ENCODE data around the gene GALK2.

The GALK2 gene

GRCh38 chr15:49296258-49296657, 126.2 kb downstream of the GALK2 start:
- no peak overlapping the region for H3K9ac ChIP-seq (ENCODE audit: low read length in 5 of 5)
- H3K4me3 ChIP-seq (ENCODE audit: low read depth in 1 of 5, low read length in 5 of 5) = no peak overlapping the region
- H3K27ac ChIP-seq (ENCODE audit: low read depth, low read length) = no peak overlapping the region
- H3K36me3 ChIP-seq (ENCODE audit: control insufficient read depth in 5 of 5, insufficient read depth in 5 of 5, low read length in 5 of 5) = peaks cover 8 to 29% (median 14%) of the 10 kb centered on the region in 5 donors
- H3K27me3 ChIP-seq (ENCODE audit: control insufficient read depth in 5 of 5, insufficient read depth in 4 of 5, low read length in 5 of 5) = no peaks in the 10 kb centered on the region
- H3K4me1 ChIP-seq (ENCODE audit: control insufficient read depth in 5 of 5, insufficient read depth in 5 of 5, low read length in 5 of 5) = no peaks in the 10 kb centered on the region
- peaks cover 0 to 4% (median 0%) of the 10 kb centered on the region in 5 donors for H3K9me3 ChIP-seq (ENCODE audit: control insufficient read depth in 5 of 5, low read length in 5 of 5)

- Histone ChIP-seq H3K9me3 (ENCODE audit: control insufficient read depth in 5 of 5, low read length in 5 of 5) (peaks cover 0 to 4% (median 0%) of the 10 kb centered on the region in 5 donors), H3K27me3 (ENCODE audit: control insufficient read depth in 5 of 5, insufficient read depth in 4 of 5, low read length in 5 of 5) (no peaks in the 10 kb centered on the region), H3K27ac (ENCODE audit: low read depth, low read length) (no peak overlapping the region), H3K4me3 (ENCODE audit: low read depth in 1 of 5, low read length in 5 of 5) (no peak overlapping the region), H3K9ac (ENCODE audit: low read length in 5 of 5) (no peak overlapping the region), H3K4me1 (ENCODE audit: control insufficient read depth in 5 of 5, insufficient read depth in 5 of 5, low read length in 5 of 5) (no peaks in the 10 kb centered on the region), H3K36me3 (ENCODE audit: control insufficient read depth in 5 of 5, insufficient read depth in 5 of 5, low read length in 5 of 5) (peaks cover 7 to 27% (median 10%) of the 10 kb centered on the region in 5 donors)
These were observed 127.5 kb downstream of the GALK2 start for GRCh38 chr15:49297584-49297983.

- H3K27ac ChIP-seq (ENCODE audit: low read depth, low read length) = no peak overlapping the region
- no peak overlapping the region for H3K4me3 ChIP-seq (ENCODE audit: low read depth in 1 of 5, low read length in 5 of 5)
- H3K4me1 ChIP-seq (ENCODE audit: control insufficient read depth in 5 of 5, insufficient read depth in 5 of 5, low read length in 5 of 5) = no peaks in the 10 kb centered on the region
- no peaks in the 10 kb centered on the region for H3K27me3 ChIP-seq (ENCODE audit: control insufficient read depth in 5 of 5, insufficient read depth in 4 of 5, low read length in 5 of 5)
- H3K9me3 ChIP-seq (ENCODE audit: control insufficient read depth in 5 of 5, low read length in 5 of 5) = peaks cover 0 to 4% (median 0%) of the 10 kb centered on the region in 5 donors
- no peak overlapping the region for H3K9ac ChIP-seq (ENCODE audit: low read length in 5 of 5)
- peaks cover 9 to 30% (median 17%) of the 10 kb centered on the region in 5 donors for H3K36me3 ChIP-seq (ENCODE audit: control insufficient read depth in 5 of 5, insufficient read depth in 5 of 5, low read length in 5 of 5)
These were observed 130.8 kb downstream of the GALK2 start for GRCh38 chr15:49300856-49301255.

GRCh38 chr15:49301562-49301961, 131.5 kb downstream of the GALK2 start:
- no peaks in the 10 kb centered on the region for H3K27me3 ChIP-seq (ENCODE audit: control insufficient read depth in 5 of 5, insufficient read depth in 4 of 5, low read length in 5 of 5)
- no peak overlapping the region for H3K4me3 ChIP-seq (ENCODE audit: low read depth in 1 of 5, low read length in 5 of 5)
- no peaks in the 10 kb centered on the region for H3K4me1 ChIP-seq (ENCODE audit: control insufficient read depth in 5 of 5, insufficient read depth in 5 of 5, low read length in 5 of 5)
- no peak overlapping the region for H3K9ac ChIP-seq (ENCODE audit: low read length in 5 of 5)
- no peaks in the 10 kb centered on the region for H3K9me3 ChIP-seq (ENCODE audit: control insufficient read depth in 5 of 5, low read length in 5 of 5)
- H3K27ac ChIP-seq (ENCODE audit: low read depth, low read length) = no peak overlapping the region
- H3K36me3 ChIP-seq (ENCODE audit: control insufficient read depth in 5 of 5, insufficient read depth in 5 of 5, low read length in 5 of 5) = peaks cover 9 to 24% (median 14%) of the 10 kb centered on the region in 5 donors

- no peaks in the 10 kb centered on the region for H3K27me3 ChIP-seq (ENCODE audit: control insufficient read depth in 5 of 5, insufficient read depth in 4 of 5, low read length in 5 of 5)
- no peak overlapping the region for H3K4me3 ChIP-seq (ENCODE audit: low read depth in 1 of 5, low read length in 5 of 5)
- H3K36me3 ChIP-seq (ENCODE audit: control insufficient read depth in 5 of 5, insufficient read depth in 5 of 5, low read length in 5 of 5) = peaks cover 9 to 24% (median 14%) of the 10 kb centered on the region in 5 donors
- no peak overlapping the region for H3K27ac ChIP-seq (ENCODE audit: low read depth, low read length)
- no peaks in the 10 kb centered on the region for H3K9me3 ChIP-seq (ENCODE audit: control insufficient read depth in 5 of 5, low read length in 5 of 5)
- H3K9ac ChIP-seq (ENCODE audit: low read length in 5 of 5) = no peak overlapping the region
- H3K4me1 ChIP-seq (ENCODE audit: control insufficient read depth in 5 of 5, insufficient read depth in 5 of 5, low read length in 5 of 5) = no peaks in the 10 kb centered on the region
These were observed 133.0 kb downstream of the GALK2 start for GRCh38 chr15:49303003-49303402.

- no peak overlapping the region for H3K27ac ChIP-seq (ENCODE audit: low read depth, low read length)
- H3K4me3 ChIP-seq (ENCODE audit: low read depth in 1 of 5, low read length in 5 of 5) = no peak overlapping the region
- no peak overlapping the region for H3K9ac ChIP-seq (ENCODE audit: low read length in 5 of 5)
- no peaks in the 10 kb centered on the region for H3K9me3 ChIP-seq (ENCODE audit: control insufficient read depth in 5 of 5, low read length in 5 of 5)
- H3K27me3 ChIP-seq (ENCODE audit: control insufficient read depth in 5 of 5, insufficient read depth in 4 of 5, low read length in 5 of 5) = no peaks in the 10 kb centered on the region
- H3K4me1 ChIP-seq (ENCODE audit: control insufficient read depth in 5 of 5, insufficient read depth in 5 of 5, low read length in 5 of 5) = no peaks in the 10 kb centered on the region
- H3K36me3 ChIP-seq (ENCODE audit: control insufficient read depth in 5 of 5, insufficient read depth in 5 of 5, low read length in 5 of 5) = peaks cover 10 to 27% (median 15%) of the 10 kb centered on the region in 5 donors
These were observed 136.5 kb downstream of the GALK2 start for GRCh38 chr15:49306551-49306950.

- Histone ChIP-seq H3K9me3 (ENCODE audit: control insufficient read depth in 5 of 5, low read length in 5 of 5) (no peaks in the 10 kb centered on the region), H3K4me1 (ENCODE audit: control insufficient read depth in 5 of 5, insufficient read depth in 5 of 5, low read length in 5 of 5) (no peaks in the 10 kb centered on the region), H3K9ac (ENCODE audit: low read length in 5 of 5) (no peak overlapping the region), H3K4me3 (ENCODE audit: low read depth in 1 of 5, low read length in 5 of 5) (no peak overlapping the region), H3K27me3 (ENCODE audit: control insufficient read depth in 5 of 5, insufficient read depth in 4 of 5, low read length in 5 of 5) (no peaks in the 10 kb centered on the region), H3K27ac (ENCODE audit: low read depth, low read length) (no peak overlapping the region), H3K36me3 (ENCODE audit: control insufficient read depth in 5 of 5, insufficient read depth in 5 of 5, low read length in 5 of 5) (peaks cover 9 to 20% (median 15%) of the 10 kb centered on the region in 5 donors)
These were observed 138.6 kb downstream of the GALK2 start for GRCh38 chr15:49308686-49309085.

GRCh38 chr15:49309889-49310288, 139.8 kb downstream of the GALK2 start:
- no peak overlapping the region for H3K4me3 ChIP-seq (ENCODE audit: low read depth in 1 of 5, low read length in 5 of 5)
- H3K9ac ChIP-seq (ENCODE audit: low read length in 5 of 5) = no peak overlapping the region
- peaks cover 0 to 6% (median 5%) of the 10 kb centered on the region in 5 donors for H3K4me1 ChIP-seq (ENCODE audit: control insufficient read depth in 5 of 5, insufficient read depth in 5 of 5, low read length in 5 of 5)
- H3K9me3 ChIP-seq (ENCODE audit: control insufficient read depth in 5 of 5, low read length in 5 of 5) = no peaks in the 10 kb centered on the region
- no peaks in the 10 kb centered on the region for H3K27me3 ChIP-seq (ENCODE audit: control insufficient read depth in 5 of 5, insufficient read depth in 4 of 5, low read length in 5 of 5)
- H3K36me3 ChIP-seq (ENCODE audit: control insufficient read depth in 5 of 5, insufficient read depth in 5 of 5, low read length in 5 of 5) = peaks cover 0 to 9% (median 6%) of the 10 kb centered on the region in 5 donors
- no peak overlapping the region for H3K27ac ChIP-seq (ENCODE audit: low read depth, low read length)

- no peak overlapping the region for H3K27ac ChIP-seq (ENCODE audit: low read depth, low read length)
- no peaks in the 10 kb centered on the region for H3K9me3 ChIP-seq (ENCODE audit: control insufficient read depth in 5 of 5, low read length in 5 of 5)
- no peak overlapping the region for H3K4me3 ChIP-seq (ENCODE audit: low read depth in 1 of 5, low read length in 5 of 5)
- peaks cover 0 to 5% (median 1%) of the 10 kb centered on the region in 5 donors for H3K36me3 ChIP-seq (ENCODE audit: control insufficient read depth in 5 of 5, insufficient read depth in 5 of 5, low read length in 5 of 5)
- H3K4me1 ChIP-seq (ENCODE audit: control insufficient read depth in 5 of 5, insufficient read depth in 5 of 5, low read length in 5 of 5) = peaks cover 0 to 11% (median 6%) of the 10 kb centered on the region in 5 donors
- H3K27me3 ChIP-seq (ENCODE audit: control insufficient read depth in 5 of 5, insufficient read depth in 4 of 5, low read length in 5 of 5) = no peaks in the 10 kb centered on the region
- no peak overlapping the region for H3K9ac ChIP-seq (ENCODE audit: low read length in 5 of 5)
These were observed 143.6 kb downstream of the GALK2 start for GRCh38 chr15:49313650-49314049.

- H3K27me3 ChIP-seq (ENCODE audit: control insufficient read depth in 5 of 5, insufficient read depth in 4 of 5, low read length in 5 of 5) = no peaks in the 10 kb centered on the region
- H3K4me1 ChIP-seq (ENCODE audit: control insufficient read depth in 5 of 5, insufficient read depth in 5 of 5, low read length in 5 of 5) = peaks cover 0 to 14% (median 6%) of the 10 kb centered on the region in 5 donors
- no peaks in the 10 kb centered on the region for H3K9me3 ChIP-seq (ENCODE audit: control insufficient read depth in 5 of 5, low read length in 5 of 5)
- H3K36me3 ChIP-seq (ENCODE audit: control insufficient read depth in 5 of 5, insufficient read depth in 5 of 5, low read length in 5 of 5) = peaks cover 0 to 9% (median 8%) of the 10 kb centered on the region in 5 donors
- H3K4me3 ChIP-seq (ENCODE audit: low read depth in 1 of 5, low read length in 5 of 5) = no peak overlapping the region
- H3K27ac ChIP-seq (ENCODE audit: low read depth, low read length) = no peak overlapping the region
- no peak overlapping the region for H3K9ac ChIP-seq (ENCODE audit: low read length in 5 of 5)
These were observed 144.7 kb downstream of the GALK2 start for GRCh38 chr15:49314716-49315115.

Measured in subcutaneous abdominal adipose tissue (tissue), 5 donors.